Measurements from ENCODE around the gene CDYL2. TPM values are rescaled to one million over a fixed set of nuclear protein-coding genes. Genes with fewer than 3 reads are reported as not detected.

Gene CDYL2
- total and polyA plus RNA-seq, 2 donors, result 2.9 to 12.2 TPM

- Histone ChIP-seq H3K36me3 (ENCODE audit: insufficient read depth) (no peaks in the 10 kb centered on the region), H3K27ac (ENCODE audit: low read depth) (no peak overlapping the region), H3K4me1 (ENCODE audit: insufficient read depth) (no peaks in the 10 kb centered on the region), H3K4me3 (ENCODE audit: low read depth, low read length) (no peak overlapping the region)
- no peak for DNase-seq (ENCODE audit: extremely low spot score)
- 80% methylated on average over 3 of the region's 3 CpGs for WGBS
Observed at GRCh38 chr16:80583466-80583865, 220.9 kb downstream of the CDYL2 start.

DNA sequence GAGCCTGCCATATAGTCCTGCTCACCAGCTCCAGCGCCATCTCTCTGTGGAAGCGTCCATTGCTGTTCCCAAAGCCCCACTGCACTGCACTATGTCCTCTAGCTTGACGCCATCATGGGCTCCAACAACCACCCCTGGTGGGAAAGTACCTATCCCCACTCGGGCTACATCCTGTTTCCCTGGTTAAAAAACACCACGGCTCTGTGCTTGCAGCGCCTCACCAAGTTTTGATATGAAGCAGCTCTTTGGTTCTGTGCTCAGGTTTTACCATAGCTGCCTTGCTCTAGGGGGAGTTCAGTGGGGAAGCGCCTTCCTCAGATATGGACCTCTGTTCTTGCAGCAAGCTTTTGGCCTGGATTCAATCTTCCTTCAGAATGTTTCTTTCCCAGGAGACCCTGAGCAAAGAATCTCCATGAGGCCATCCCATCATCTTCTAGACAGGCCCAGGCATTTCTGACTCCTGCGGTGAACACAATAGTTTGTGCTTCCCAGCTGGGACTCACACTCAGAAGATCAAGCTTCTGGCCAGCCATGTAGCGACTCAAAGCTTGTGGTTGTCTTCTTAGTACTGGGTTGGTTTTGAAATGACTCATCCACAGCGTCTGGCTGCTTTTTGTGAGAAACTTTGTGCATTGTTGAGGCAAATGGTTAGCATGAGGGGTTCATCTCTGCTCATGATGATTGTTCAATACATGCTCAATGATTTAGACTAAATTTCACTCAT is 224.1 kb downstream of the CDYL2 start:
- no peaks in the 10 kb centered on the region for H3K4me1 ChIP-seq (ENCODE audit: insufficient read depth)
- H3K27ac ChIP-seq (ENCODE audit: low read depth), result no peak overlapping the region
- 85% methylated on average over 10 of the region's 10 CpGs for WGBS
- no peaks in the 10 kb centered on the region for H3K36me3 ChIP-seq (ENCODE audit: insufficient read depth)
- DNase-seq (ENCODE audit: extremely low spot score), result no peak
- H3K4me3 ChIP-seq (ENCODE audit: low read depth, low read length), result no peak overlapping the region

GRCh38 chr16:80577485-80578280 is 226.7 kb downstream of the CDYL2 start:
- Histone ChIP-seq H3K27ac (ENCODE audit: low read depth) (no peak overlapping the region), H3K4me1 (ENCODE audit: insufficient read depth) (no peaks in the 10 kb centered on the region), H3K4me3 (ENCODE audit: low read depth, low read length) (no peak overlapping the region), H3K36me3 (ENCODE audit: insufficient read depth) (no peaks in the 10 kb centered on the region)
- no peak for DNase-seq (ENCODE audit: extremely low spot score)
- WGBS, result 82% methylated on average over 11 of the region's 11 CpGs

DNA sequence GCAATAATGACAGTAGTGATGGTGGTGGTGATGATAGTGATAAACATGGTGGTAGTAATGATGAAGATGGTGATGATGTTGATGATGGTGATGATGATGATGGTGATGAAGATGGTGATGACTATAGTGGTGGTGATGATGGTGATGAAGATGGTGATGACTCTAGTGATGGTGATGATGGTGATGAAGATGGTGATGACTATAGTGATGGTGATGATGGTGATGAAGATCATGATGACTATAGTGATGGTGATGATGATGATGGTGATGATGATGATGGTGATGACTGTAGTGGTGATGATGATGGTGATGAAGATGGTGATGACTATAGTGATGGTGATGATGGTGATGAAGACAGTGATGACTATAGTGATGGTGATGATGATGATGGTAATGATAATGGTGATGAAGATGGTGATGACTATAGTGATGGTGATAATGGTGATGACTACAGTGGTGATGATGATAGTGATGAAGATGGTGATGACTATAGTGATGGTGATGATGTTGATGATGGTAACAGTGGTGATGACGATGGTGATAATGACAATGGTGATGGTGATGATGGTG is 228.0 kb downstream of the CDYL2 start:
- WGBS, result 79% methylated on average over 1 of the region's 1 CpG
- H3K4me1 ChIP-seq (ENCODE audit: insufficient read depth), result no peaks in the 10 kb centered on the region

DNA sequence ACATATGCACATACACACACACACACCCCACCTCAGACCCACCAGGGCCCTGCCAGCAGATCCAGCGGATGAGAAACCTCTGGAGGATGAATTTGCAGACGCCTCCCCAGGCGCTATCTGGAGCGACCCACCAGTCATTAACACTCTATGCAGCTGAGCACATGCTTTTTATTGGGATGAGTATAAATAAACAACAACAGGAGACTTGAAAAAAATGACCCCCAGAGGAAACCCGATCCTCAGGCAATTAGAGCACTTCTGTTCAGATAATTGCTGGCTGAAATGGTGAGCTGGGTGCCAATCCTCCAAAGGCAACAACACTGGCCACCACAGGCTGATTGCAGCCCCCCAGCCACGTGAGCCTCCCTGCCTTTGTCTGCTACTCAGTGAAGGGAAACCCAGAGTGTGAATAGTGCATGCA is 230.7 kb downstream of the CDYL2 start:
- no peak overlapping the region for H3K27ac ChIP-seq (ENCODE audit: low read depth)
- no peaks in the 10 kb centered on the region for H3K36me3 ChIP-seq (ENCODE audit: insufficient read depth)
- no peaks in the 10 kb centered on the region for H3K4me1 ChIP-seq (ENCODE audit: insufficient read depth)
- no peak overlapping the region for H3K4me3 ChIP-seq (ENCODE audit: low read depth, low read length)
- WGBS, result 42% methylated on average over 6 of the region's 6 CpGs
- no peak for DNase-seq (ENCODE audit: extremely low spot score)

More for the DNA sequence above, 228.0 kb downstream of the CDYL2 start:
- no peak overlapping the region for H3K27ac ChIP-seq (ENCODE audit: low read depth)
- no peak overlapping the region for H3K4me3 ChIP-seq (ENCODE audit: low read depth, low read length)
- DNase-seq (ENCODE audit: extremely low spot score), result no peak
- no peaks in the 10 kb centered on the region for H3K36me3 ChIP-seq (ENCODE audit: insufficient read depth)

DNA sequence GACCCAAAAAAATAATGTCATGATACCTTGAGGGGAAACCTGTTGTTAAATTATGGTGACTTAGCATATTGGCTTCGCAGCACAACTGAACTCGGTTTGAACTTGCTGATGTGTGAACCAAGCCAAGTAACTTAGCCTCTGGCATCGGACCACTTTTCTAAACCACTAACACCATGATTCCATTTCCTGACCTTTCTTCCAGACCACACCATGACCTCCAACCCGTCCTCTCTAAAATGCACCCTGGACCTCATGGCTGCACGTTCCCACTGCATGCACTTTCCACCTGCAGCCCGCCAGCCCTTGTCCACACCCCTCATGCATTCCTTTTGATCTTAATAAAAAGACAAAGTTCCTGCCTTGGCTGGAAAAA is 234.3 kb downstream of the CDYL2 start:
- H3K36me3 ChIP-seq (ENCODE audit: insufficient read depth), result no peaks in the 10 kb centered on the region
- WGBS, result 46% methylated on average over 6 of the region's 6 CpGs
- no peak for DNase-seq (ENCODE audit: extremely low spot score)
- no peak overlapping the region for H3K4me3 ChIP-seq (ENCODE audit: low read depth, low read length)
- no peaks in the 10 kb centered on the region for H3K4me1 ChIP-seq (ENCODE audit: insufficient read depth)
- H3K27ac ChIP-seq (ENCODE audit: low read depth), result no peak overlapping the region

DNA sequence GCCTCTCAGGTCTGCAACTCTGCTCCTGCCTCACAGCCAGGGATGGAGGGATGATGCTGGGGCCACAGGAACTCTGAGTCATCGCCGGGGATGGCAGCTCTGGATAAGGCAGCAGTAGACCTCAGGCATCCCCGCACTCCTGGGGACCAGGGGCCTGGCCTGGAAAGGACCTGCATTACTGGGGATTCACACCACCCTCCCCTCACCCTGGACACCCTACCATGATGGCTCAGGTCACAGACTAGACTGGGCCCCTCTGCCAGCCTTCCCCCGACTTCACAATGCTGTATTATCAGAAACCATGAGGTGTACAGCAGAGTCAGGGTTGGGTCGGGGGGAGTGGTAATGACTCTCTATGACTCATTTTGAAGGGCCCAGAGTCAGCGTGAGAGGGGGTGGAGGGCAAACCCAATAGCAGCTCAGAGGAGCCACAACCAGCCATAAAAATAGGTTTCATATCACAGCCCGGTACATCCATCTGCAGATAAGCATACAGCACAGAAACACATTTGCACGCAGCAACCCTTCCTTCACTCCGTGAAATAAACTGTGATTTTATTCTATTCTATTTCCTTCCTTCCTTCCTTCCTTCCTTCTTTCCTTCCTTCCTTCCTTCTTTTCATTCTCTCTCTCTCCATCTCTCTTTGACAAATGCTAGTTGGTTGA is 234.8 kb downstream of the CDYL2 start:
- no peak overlapping the region for H3K4me3 ChIP-seq (ENCODE audit: low read depth, low read length)
- no peak overlapping the region for H3K27ac ChIP-seq (ENCODE audit: low read depth)
- 50% methylated on average over 9 of the region's 9 CpGs for WGBS
- no peaks in the 10 kb centered on the region for H3K36me3 ChIP-seq (ENCODE audit: insufficient read depth)
- no peak for DNase-seq (ENCODE audit: extremely low spot score)
- H3K4me1 ChIP-seq (ENCODE audit: insufficient read depth), result no peaks in the 10 kb centered on the region

DNA sequence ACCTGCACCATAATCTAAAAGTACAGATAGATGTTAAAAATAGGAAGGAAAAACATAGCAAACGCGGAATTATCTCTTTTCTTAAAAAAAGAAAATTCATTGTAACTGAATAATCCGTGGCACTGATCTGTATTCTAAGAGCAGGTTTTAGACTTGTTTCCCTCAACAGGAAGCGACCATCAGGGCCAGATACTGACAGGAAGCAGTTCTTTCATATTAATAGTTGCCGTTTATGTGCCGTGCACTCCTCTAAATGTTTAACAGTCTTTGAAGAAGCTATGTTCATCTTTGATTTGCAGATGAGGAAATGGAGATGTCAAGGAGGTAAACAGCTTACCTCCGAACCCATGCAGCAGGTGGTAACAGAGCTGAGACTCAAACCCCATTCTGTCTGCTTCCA is 240.0 kb downstream of the CDYL2 start:
- no peak overlapping the region for H3K4me3 ChIP-seq (ENCODE audit: low read depth, low read length)
- WGBS, result 56% methylated on average over 7 of the region's 7 CpGs
- H3K4me1 ChIP-seq (ENCODE audit: insufficient read depth), result no peaks in the 10 kb centered on the region
- H3K27ac ChIP-seq (ENCODE audit: low read depth), result no peak overlapping the region
- H3K36me3 ChIP-seq (ENCODE audit: insufficient read depth), result no peaks in the 10 kb centered on the region
- DNase-seq (ENCODE audit: extremely low spot score), result no peak

DNA sequence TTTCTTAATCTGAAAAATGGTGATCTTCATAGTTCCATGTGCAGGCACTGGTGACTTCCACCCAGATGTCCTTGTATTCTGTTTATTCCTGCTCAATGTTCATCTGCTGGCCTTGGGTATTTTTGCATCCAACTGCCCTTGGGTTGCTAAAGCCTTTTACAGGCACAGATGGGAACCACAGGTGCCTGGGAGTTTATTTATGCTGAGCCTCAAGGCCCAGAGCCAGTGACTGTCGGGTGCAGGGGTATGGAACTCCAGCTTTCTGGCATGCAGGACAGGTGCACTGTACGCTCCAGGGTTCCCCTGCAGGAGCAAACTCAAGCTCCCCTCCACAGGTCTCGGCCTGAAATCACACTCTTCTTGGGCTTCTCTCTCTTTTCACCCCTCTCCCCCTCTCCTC is 241.3 kb downstream of the CDYL2 start:
- WGBS, result 86% methylated on average over 3 of the region's 3 CpGs
- Histone ChIP-seq H3K36me3 (ENCODE audit: insufficient read depth) (no peaks in the 10 kb centered on the region), H3K4me3 (ENCODE audit: low read depth, low read length) (no peak overlapping the region), H3K27ac (ENCODE audit: low read depth) (no peak overlapping the region), H3K4me1 (ENCODE audit: insufficient read depth) (no peaks in the 10 kb centered on the region)
- no peak for DNase-seq (ENCODE audit: extremely low spot score)

- H3K27ac ChIP-seq (ENCODE audit: low read depth), result no peak overlapping the region
Observed at GRCh38 chr16:80559369-80559768, 245.0 kb downstream of the CDYL2 start.

DNA sequence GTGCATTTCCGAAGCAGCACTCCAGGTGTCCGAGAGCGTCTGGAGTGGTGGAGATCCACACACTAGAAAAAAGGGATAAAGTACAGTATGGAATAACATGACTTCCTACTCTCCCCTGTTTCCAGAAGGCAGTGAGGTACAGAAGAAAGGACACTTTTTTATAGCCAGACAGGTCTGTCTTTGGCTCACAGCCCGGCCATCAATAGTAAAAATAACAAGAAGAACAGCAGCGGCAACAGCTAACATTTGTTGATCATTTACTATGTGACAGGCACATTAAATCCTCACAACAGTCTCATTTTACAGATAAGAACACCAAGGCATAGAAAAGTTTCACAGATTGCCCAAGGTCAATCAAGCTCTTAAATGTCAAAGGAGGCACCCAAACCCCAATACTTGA is 247.4 kb downstream of the CDYL2 start:
- no peak for DNase-seq (ENCODE audit: extremely low spot score)
- Histone ChIP-seq H3K4me1 (ENCODE audit: insufficient read depth) (no peaks in the 10 kb centered on the region), H3K4me3 (ENCODE audit: low read depth, low read length) (no peak overlapping the region), H3K36me3 (ENCODE audit: insufficient read depth) (no peaks in the 10 kb centered on the region), H3K27ac (ENCODE audit: low read depth) (no peak overlapping the region)
- WGBS, result 77% methylated on average over 5 of the region's 5 CpGs

More at GRCh38 chr16:80559369-80559768, 245.0 kb downstream of the CDYL2 start:
- no peak for DNase-seq (ENCODE audit: extremely low spot score)
- Histone ChIP-seq H3K4me1 (ENCODE audit: insufficient read depth) (no peaks in the 10 kb centered on the region), H3K4me3 (ENCODE audit: low read depth, low read length) (no peak overlapping the region), H3K36me3 (ENCODE audit: insufficient read depth) (no peaks in the 10 kb centered on the region)
- WGBS, result 70% methylated on average over 4 of the region's 4 CpGs

DNA sequence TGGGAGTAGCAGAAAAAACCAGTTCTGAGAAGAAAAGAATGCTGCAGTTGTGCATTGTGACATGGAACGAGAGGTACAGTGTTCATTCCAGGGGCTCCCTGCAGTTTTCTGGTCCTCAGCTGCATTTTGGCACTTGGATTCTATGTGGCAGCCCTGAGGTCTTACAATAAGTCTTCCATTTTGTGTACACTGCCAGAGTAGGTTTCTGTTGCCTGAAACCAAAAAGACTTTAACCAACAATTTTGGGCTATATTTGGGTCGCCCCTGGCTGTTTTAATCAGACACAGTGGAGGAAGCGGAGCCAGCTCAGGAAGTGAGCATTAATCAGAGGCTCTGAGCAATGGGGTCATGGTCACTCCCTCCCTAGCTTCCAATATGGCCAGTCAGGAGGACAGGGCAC is 247.9 kb downstream of the CDYL2 start:
- H3K4me1 ChIP-seq (ENCODE audit: insufficient read depth), result no peaks in the 10 kb centered on the region
- no peak for DNase-seq (ENCODE audit: extremely low spot score)
- 70% methylated on average over 3 of the region's 3 CpGs for WGBS
- no peak overlapping the region for H3K27ac ChIP-seq (ENCODE audit: low read depth)
- H3K36me3 ChIP-seq (ENCODE audit: insufficient read depth), result no peaks in the 10 kb centered on the region
- H3K4me3 ChIP-seq (ENCODE audit: low read depth, low read length), result no peak overlapping the region

DNA sequence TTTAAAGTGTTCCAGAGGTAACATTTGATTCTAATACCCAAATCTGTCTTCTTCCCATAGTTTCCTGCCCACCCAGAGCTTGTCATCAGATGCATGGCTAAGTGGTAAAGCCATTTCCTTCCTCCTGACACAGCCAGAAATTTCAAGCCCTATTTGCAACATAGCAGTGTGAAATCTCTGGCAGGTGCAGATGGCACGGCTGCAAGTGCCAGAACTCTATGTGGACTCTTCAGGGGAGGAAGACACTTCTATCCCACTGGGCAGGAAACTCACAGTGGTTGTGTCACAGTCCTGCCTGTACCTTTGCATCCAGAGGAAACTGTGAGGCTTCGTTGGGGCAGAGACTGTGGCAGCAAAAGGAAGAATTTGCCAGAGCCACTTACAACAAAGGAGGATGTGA is 250.4 kb downstream of the CDYL2 start:
- H3K4me1 ChIP-seq (ENCODE audit: insufficient read depth), result no peaks in the 10 kb centered on the region
- 13% methylated on average over 2 of the region's 2 CpGs for WGBS

More for the DNA sequence above, 250.4 kb downstream of the CDYL2 start:
- H3K36me3 ChIP-seq (ENCODE audit: insufficient read depth), result no peaks in the 10 kb centered on the region
- no peak for DNase-seq (ENCODE audit: extremely low spot score)
- H3K27ac ChIP-seq (ENCODE audit: low read depth), result no peak overlapping the region
- H3K4me3 ChIP-seq (ENCODE audit: low read depth, low read length), result no peak overlapping the region

All from urinary bladder (tissue), 4 donors.